Measurements from ENCODE around the gene PPEF2.

Gene PPEF2

DNA sequence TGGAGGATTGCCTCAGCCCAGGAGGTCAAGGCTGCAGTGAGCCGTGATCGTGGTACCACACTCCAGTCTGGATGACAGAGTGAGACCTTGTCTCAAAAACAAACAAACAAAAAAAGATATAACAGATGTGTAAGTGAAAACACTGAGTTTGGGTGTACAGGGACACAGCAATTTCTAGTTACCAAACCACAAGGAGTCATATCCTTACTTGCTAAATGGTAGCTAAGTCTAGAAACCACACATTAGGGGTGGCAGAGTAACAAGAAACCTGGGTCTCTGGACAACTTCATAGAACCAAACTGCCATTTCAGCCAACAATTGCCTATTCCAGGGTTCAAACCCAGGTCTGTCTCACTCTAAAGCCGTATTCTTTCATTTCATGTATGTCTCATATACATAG is 20.8 kb downstream of the PPEF2 start:
- TF ChIP-seq, protein P1, sequence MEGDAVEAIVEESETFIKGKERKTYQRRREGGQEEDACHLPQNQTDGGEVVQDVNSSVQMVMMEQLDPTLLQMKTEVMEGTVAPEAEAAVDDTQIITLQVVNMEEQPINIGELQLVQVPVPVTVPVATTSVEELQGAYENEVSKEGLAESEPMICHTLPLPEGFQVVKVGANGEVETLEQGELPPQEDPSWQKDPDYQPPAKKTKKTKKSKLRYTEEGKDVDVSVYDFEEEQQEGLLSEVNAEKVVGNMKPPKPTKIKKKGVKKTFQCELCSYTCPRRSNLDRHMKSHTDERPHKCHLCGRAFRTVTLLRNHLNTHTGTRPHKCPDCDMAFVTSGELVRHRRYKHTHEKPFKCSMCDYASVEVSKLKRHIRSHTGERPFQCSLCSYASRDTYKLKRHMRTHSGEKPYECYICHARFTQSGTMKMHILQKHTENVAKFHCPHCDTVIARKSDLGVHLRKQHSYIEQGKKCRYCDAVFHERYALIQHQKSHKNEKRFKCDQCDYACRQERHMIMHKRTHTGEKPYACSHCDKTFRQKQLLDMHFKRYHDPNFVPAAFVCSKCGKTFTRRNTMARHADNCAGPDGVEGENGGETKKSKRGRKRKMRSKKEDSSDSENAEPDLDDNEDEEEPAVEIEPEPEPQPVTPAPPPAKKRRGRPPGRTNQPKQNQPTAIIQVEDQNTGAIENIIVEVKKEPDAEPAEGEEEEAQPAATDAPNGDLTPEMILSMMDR (conservative IDR thresholded peaks at IDR 0.05; ENCODE audit: low read depth, low read length) = no peak
- DNase-seq (ENCODE audit: low read depth) = no peak
- no peak overlapping the region for H3K4me3 ChIP-seq (ENCODE audit: low read depth, low read length)

DNA sequence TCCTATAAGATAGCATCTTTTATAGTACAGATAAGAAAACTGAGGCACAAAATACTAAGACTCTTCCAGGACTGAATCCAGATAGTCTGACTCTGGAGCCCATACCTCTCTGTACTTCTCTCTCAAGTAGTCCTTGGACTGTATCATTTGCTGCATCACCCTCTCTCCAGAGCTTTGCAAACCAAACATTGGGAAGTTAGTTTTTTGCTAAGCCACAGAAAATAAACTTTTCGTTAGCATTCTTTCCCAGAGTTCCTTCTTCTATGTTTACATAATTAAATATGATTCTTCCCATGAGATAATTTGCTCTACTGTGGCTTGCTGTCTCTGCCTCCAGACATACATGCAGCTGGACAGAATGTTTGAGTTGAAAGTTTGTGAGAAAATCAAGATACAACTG is 22.0 kb downstream of the PPEF2 start:
- DNase-seq (ENCODE audit: low read depth) = no peak
- no peak overlapping the region for H3K4me3 ChIP-seq (ENCODE audit: low read depth, low read length)
- TF ChIP-seq, protein P1 (conservative IDR thresholded peaks at IDR 0.05; ENCODE audit: low read depth, low read length) = no peak

DNA sequence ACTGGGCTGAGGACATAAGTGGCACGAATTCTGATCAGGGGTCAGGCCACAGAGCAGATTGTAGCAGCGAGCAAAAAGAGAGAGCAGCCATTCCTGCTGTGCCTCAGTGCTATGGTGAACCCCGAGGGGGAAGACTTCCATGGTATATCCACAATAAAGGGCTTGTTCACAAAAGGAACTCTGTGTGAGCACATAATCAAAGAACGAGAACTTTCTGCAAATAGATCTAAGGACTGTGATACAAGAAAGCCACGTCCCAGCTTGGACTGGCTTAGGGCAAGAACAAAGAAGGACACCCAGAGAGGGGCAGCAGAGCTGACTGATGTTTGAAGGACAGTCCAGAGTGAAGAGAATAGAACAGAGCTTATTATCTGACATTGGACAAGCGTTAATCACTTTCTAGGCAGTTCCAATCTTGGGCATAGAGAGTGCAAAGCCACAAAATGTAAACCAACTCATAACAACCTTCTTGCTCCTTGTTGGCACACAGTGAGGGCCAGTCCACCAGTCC is 24.0 kb downstream of the PPEF2 start:
- TF ChIP-seq, protein P1 (conservative IDR thresholded peaks at IDR 0.05; ENCODE audit: low read depth, low read length) = no peak
- no peak overlapping the region for H3K4me3 ChIP-seq (ENCODE audit: low read depth, low read length)
- no peak for DNase-seq (ENCODE audit: low read depth)

DNA sequence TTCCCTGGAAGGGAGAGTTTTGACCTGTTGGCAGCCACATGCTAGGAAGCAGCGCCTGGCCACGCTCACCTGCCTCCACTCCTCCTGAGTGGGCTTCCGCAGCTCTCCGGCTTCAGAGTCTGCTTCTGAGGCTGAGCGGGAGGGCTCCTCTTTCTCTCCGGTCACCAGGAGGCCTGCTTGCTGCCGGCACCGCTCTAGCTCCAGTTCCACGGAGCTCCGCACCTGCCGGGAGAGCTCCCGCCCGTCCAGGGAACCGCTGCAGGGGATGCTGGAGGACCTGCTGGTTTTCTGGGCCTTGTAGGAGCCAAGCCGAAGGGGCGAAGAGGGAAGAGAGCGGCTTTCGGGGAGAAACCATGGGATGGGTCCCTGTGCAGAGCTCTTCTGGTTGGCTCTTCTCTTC is 26.0 kb downstream of the PPEF2 start:
- DNase-seq (ENCODE audit: low read depth) = no peak
- no peak overlapping the region for H3K4me3 ChIP-seq (ENCODE audit: low read depth, low read length)
- TF ChIP-seq, protein P1 (conservative IDR thresholded peaks at IDR 0.05; ENCODE audit: low read depth, low read length) = no peak

DNA sequence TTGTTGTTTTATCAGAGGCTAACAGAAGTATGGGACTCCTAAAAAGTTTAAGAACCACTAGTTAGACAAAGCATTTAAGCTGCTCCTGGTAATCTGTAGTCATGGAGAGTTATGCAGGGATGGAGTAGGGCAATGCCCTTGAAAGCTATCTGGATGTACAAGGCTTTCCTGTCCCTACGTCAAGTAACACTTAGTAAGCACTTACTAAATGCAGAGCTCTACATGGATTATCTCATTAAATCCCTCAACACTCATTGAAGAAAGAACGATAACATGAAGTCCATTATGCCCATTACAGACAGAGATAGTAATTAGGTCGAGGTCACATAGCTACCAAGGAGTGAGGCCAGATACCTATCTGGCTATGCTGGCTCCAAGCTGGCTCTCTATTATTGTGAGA is 33.2 kb downstream of the PPEF2 start:
- no peak overlapping the region for H3K4me3 ChIP-seq (ENCODE audit: low read depth, low read length)
- TF ChIP-seq, protein P1 (conservative IDR thresholded peaks at IDR 0.05; ENCODE audit: low read depth, low read length) = no peak
- DNase-seq (ENCODE audit: low read depth) = no peak

DNA sequence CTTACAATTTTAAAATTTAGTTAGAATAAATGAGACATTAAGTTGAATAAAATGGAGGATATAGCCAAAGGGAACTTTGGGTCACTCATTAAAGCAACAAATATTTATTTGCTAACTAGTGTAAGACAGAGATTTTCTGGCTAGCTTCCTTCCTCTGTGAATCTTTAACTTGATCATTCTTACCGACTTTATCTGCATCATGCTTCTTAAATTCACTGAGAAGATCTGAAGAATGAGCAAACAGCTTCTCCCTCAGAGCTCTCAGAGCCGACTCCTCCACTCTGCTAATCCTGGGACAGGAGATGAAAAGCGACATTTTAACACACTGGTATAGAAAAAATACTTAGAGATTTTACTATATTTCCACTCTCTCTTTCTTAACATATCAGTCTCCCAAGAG is 35.1 kb downstream of the PPEF2 start:
- no peak overlapping the region for H3K4me3 ChIP-seq (ENCODE audit: low read depth, low read length)
- DNase-seq (ENCODE audit: low read depth) = no peak
- TF ChIP-seq, protein P1 (conservative IDR thresholded peaks at IDR 0.05; ENCODE audit: low read depth, low read length) = no peak

DNA sequence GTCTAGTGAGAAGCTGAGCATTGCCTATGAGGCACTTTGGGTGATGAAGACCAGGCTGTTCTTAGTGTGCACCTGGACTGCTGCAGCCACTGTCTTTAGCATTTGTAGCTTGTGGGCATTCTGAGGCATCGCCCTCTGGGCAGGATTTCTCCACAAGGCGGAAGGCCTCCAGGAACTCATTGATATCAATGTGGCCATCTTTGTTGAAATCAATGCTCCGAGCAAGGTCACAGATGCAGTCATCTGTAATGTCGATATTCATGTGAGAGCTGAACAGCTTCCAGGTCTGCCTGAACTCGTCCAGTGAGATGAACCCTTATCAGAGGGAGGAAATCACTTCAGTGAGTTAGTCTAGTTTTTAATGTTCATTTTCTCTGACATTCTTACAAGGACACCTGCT is 41.6 kb downstream of the PPEF2 start:
- no peak overlapping the region for H3K4me3 ChIP-seq (ENCODE audit: low read depth, low read length)
- TF ChIP-seq, protein P1 (conservative IDR thresholded peaks at IDR 0.05; ENCODE audit: low read depth, low read length) = no peak
- DNase-seq (ENCODE audit: low read depth) = no peak
